Testis (tissue), 2 donors: ENCODE measurements around the gene PTPN21.

Experiments
- CTCF ChIP-seq, 3 experiments: fragments of 450-650 bp in 2 of 3; fragments of 200-600 bp in 1 of 3; sonication (generic) in 1 of 3; IDR thresholded peaks; one replicate each; pipeline ENCODE4 v1.5.1; 2016 to 2019; ENCODE audit warnings: antibody characterized with exemption in 3 of 3, mild to moderate bottlenecking in 2 of 3, moderate library complexity in 1 of 3
- POLR2A ChIP-seq: fragments of 450-650 bp; IDR thresholded peaks from one replicate; pipeline ENCODE4 v1.6.1; 2017; ENCODE audit warnings: antibody characterized with exemption, mild to moderate bottlenecking, moderate library complexity

- TF ChIP-seq CTCF (IDR thresholded peaks at IDR 0.05) (no peak), POLR2A (no peak)
These were observed 54.2 kb downstream of the PTPN21 start for GRCh38 chr14:88500611-88501010.
